H9 (cell line): Measurements from ENCODE around the gene ASCC1. TPM values are rescaled to one million over a fixed set of nuclear protein-coding genes. Genes with fewer than 3 reads are reported as not detected.

Source experiments
- DNase-seq: peaks from one replicate; pipeline ENCODE4 v3.0.0-alpha.2; 2017
- H2AFZ ChIP-seq: one replicate; pipeline ENCODE4 v1.6.1; 2013; ENCODE audit warnings: mild to moderate bottlenecking, low read length, control low read depth, moderate library complexity
- H2AK5ac ChIP-seq: 2 replicates; pipeline ENCODE4 v1.6.1; 2013; ENCODE audit warnings: low read length, control low read depth, mixed read lengths; ENCODE audit not compliant: insufficient read length
- H2BK120ac ChIP-seq: one replicate; pipeline ENCODE4 v1.6.1; 2013; ENCODE audit warnings: low read depth, mild to moderate bottlenecking, low read length, control low read depth, inconsistent platforms; ENCODE audit not compliant: poor library complexity, severe bottlenecking
- H2BK12ac ChIP-seq: 2 replicates; pipeline ENCODE4 v1.6.1; 2013; ENCODE audit warnings: low read length, control low read depth, mixed read lengths, low read depth; ENCODE audit not compliant: insufficient read length
- H2BK15ac ChIP-seq: 2 replicates; pipeline ENCODE4 v1.6.1; 2013; ENCODE audit warnings: low read depth, low read length, control low read depth
- H2BK20ac ChIP-seq: one replicate; pipeline ENCODE4 v1.6.1; 2013; ENCODE audit warnings: low read depth, mild to moderate bottlenecking, low read length, control low read depth, inconsistent platforms; ENCODE audit not compliant: poor library complexity, severe bottlenecking
- H2BK5ac ChIP-seq: 2 replicates; pipeline ENCODE4 v1.6.1; 2013; ENCODE audit warnings: low read length, control low read depth, mixed read lengths; ENCODE audit not compliant: insufficient read length
- H3K14ac ChIP-seq: 2 replicates; pipeline ENCODE4 v1.6.1; 2013; ENCODE audit warnings: low read length, control low read depth; ENCODE audit not compliant: insufficient read depth
- H3K18ac ChIP-seq: 2 replicates; pipeline ENCODE4 v1.6.1; 2013; ENCODE audit warnings: low read depth, mild to moderate bottlenecking, mixed read lengths, low read length, control low read depth; ENCODE audit not compliant: insufficient read length
- H3K23ac ChIP-seq: 2 replicates; pipeline ENCODE4 v1.6.1; 2013; ENCODE audit warnings: low read length, control low read depth, mixed read lengths, low read depth; ENCODE audit not compliant: insufficient read length
- H3K23me2 ChIP-seq: 2 replicates; pipeline ENCODE4 v1.6.1; 2013; ENCODE audit warnings: low read depth, mild to moderate bottlenecking, mixed read lengths, low read length, control low read depth; ENCODE audit not compliant: insufficient read length, poor library complexity, severe bottlenecking
- H3K27ac ChIP-seq: 2 replicates; pipeline ENCODE4 v1.5.1; 2013; ENCODE audit warnings: low read length, control low read depth, mixed read lengths, low read depth; ENCODE audit not compliant: insufficient read length
- H3K27me3 ChIP-seq: 2 replicates; pipeline ENCODE4 v1.6.1; 2013; ENCODE audit warnings: low read length, control low read depth, inconsistent platforms; ENCODE audit not compliant: insufficient read depth
- H3K4ac ChIP-seq: 2 replicates; pipeline ENCODE4 v1.6.1; 2013; ENCODE audit warnings: low read depth, mild to moderate bottlenecking, control low read depth, inconsistent platforms, low read length, moderate library complexity
- H3K4me1 ChIP-seq: 2 replicates; pipeline ENCODE4 v1.6.1; 2013; ENCODE audit warnings: low read length, control low read depth, inconsistent platforms; ENCODE audit not compliant: insufficient read depth
- H3K4me2 ChIP-seq: 2 replicates; pipeline ENCODE4 v1.6.1; 2013; ENCODE audit warnings: low read length, control low read depth, mixed read lengths; ENCODE audit not compliant: insufficient read length, insufficient read depth
- H3K56ac ChIP-seq: 2 replicates; pipeline ENCODE4 v1.6.1; 2013; ENCODE audit warnings: low read depth, mild to moderate bottlenecking, mixed read lengths, low read length, control low read depth; ENCODE audit not compliant: insufficient read length
- H3K79me1 ChIP-seq: 2 replicates; pipeline ENCODE4 v1.6.1; 2013; ENCODE audit warnings: low read depth, mild to moderate bottlenecking, moderate library complexity, low read length, control low read depth, inconsistent platforms; ENCODE audit not compliant: insufficient read depth, poor library complexity, severe bottlenecking
- H3K79me2 ChIP-seq: 2 replicates; pipeline ENCODE4 v1.6.1; 2013; ENCODE audit warnings: low read length, control low read depth, inconsistent platforms; ENCODE audit not compliant: insufficient read depth
- H3K9ac ChIP-seq: 2 replicates; pipeline ENCODE4 v1.6.1; 2013; ENCODE audit warnings: low read length, control low read depth, mixed read lengths; ENCODE audit not compliant: insufficient read length; ENCODE audit errors: extremely low read depth
- H3K9me3 ChIP-seq: one replicate; pipeline ENCODE4 v1.6.1; 2013; ENCODE audit warnings: low read depth, low read length, inconsistent platforms; ENCODE audit not compliant: control insufficient read depth
- H3T11ph ChIP-seq: one replicate; pipeline ENCODE4 v1.6.1; 2013; ENCODE audit warnings: mild to moderate bottlenecking, low read length, control low read depth, inconsistent platforms
- H4K20me1 ChIP-seq: one replicate; pipeline ENCODE4 v1.6.1; 2013; ENCODE audit not compliant: control insufficient read depth, insufficient read length, insufficient read depth
- H4K5ac ChIP-seq: 2 replicates; pipeline ENCODE4 v1.6.1; 2013; ENCODE audit warnings: low read depth, mild to moderate bottlenecking, mixed read lengths, low read length, control low read depth; ENCODE audit not compliant: insufficient read length
- H4K8ac ChIP-seq: replicated peaks from 2 replicates; pipeline ENCODE4 v1.6.1; 2013; ENCODE audit warnings: low read length, control low read depth, mixed read lengths, low read depth; ENCODE audit not compliant: insufficient read length
- H4K91ac ChIP-seq: 2 replicates; pipeline ENCODE4 v1.6.1; 2013; ENCODE audit warnings: low read depth, mild to moderate bottlenecking, moderate library complexity, mixed read lengths, low read length, control low read depth; ENCODE audit not compliant: insufficient read length
- H3K27ac Mint-ChIP-seq, 3 experiments: 2 replicates in 2 of 3; 3 replicates in 1 of 3; pipeline ENCODE4 v1.8.0; 2020 to 2021; ENCODE audit warnings: mixed read lengths in 3 of 3, mild to moderate bottlenecking in 1 of 3, moderate library complexity in 1 of 3
- H3K27me3 Mint-ChIP-seq: 2 replicates; pipeline ENCODE4 v1.8.0; 2021; ENCODE audit warnings: low read depth, mild to moderate bottlenecking, moderate library complexity, mixed read lengths
- H3K36me3 Mint-ChIP-seq, 3 experiments: 2 replicates in 2 of 3; 3 replicates in 1 of 3; pipeline ENCODE4 v1.8.0; 2020 to 2021; ENCODE audit warnings: low read depth in 3 of 3, mixed read lengths in 3 of 3; ENCODE audit not compliant: insufficient read depth in 1 of 3
- H3K4me1 Mint-ChIP-seq, 2 experiments: 2 replicates each; pipeline ENCODE4 v1.8.0; 2020; ENCODE audit warnings: mixed read lengths in 2 of 2
- H3K4me3 Mint-ChIP-seq, 2 experiments: 2 replicates in 1 of 2; 3 replicates in 1 of 2; pipeline ENCODE4 v1.8.0; 2020 to 2021; ENCODE audit warnings: mild to moderate bottlenecking in 2 of 2, mixed read lengths in 2 of 2, moderate library complexity in 1 of 2
- H3K9me3 Mint-ChIP-seq, 2 experiments: 2 replicates in 1 of 2; 3 replicates in 1 of 2; pipeline ENCODE4 v1.8.0; 2020; ENCODE audit warnings: mild to moderate bottlenecking in 2 of 2, mixed read lengths in 2 of 2, moderate library complexity in 1 of 2
- WGBS: extraction: QIAGEN DNeasy Blood & Tissue Kit; methylation state at CpG from one replicate; pipeline ENCODE4 v1.1.7; 2013; ENCODE audit warnings: missing lambda C conversion rate, low lambda C conversion rate, mixed read lengths; ENCODE audit not compliant: insufficient read length; ENCODE audit errors: extremely low coverage; 5-methylcytosine and 5-hydroxymethylcytosine counted together
- total RNA-seq: library from RNA; stranded (reverse); gene quantifications from 2 replicates; pipeline ENCODE4 v1.2.1, GENCODE V29; 2021
- TF ChIP-seq, protein P1 (sequence below): fragments of 200-600 bp; sonication (generic); conservative IDR thresholded peaks from 3 replicates; pipeline ENCODE4 v1.8.0; 2021; ENCODE audit warnings: antibody characterized with exemption, mild to moderate bottlenecking

The ASCC1 gene
- total RNA-seq, 1 experiment from 2014 or later: 41.2 TPM

DNA sequence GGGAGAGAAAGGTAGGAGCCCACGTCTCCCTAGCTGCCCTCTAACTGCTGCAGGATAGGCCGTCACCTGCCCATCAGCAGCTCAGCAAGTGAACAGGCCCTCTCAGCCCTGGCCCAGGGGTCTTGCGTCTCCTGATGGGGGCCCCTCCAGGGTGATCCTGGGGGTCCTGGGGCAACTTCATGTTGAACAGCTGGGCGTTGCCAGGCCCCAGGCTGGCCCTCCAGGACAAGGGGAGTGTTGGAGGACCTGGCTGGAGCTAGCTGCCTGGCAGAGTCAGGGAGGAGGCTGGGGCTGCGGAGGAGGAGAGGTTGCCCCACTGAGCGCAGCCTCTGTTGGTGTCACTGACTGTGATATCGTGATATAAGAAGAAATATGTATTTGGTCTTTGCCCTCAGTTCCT is 162.4 kb downstream of the ASCC1 start:
- H3K9me3 ChIP-seq: no peaks in the 10 kb centered on the region
- H3K14ac ChIP-seq: no peak overlapping the region
- no peaks in the 10 kb centered on the region for H3K27me3 ChIP-seq
- H3K4me3 Mint-ChIP-seq: no peak overlapping the region
- H2BK5ac ChIP-seq: no peak overlapping the region
- no peak overlapping the region for H3K4ac ChIP-seq
- H4K8ac ChIP-seq: no peak overlapping the region
- no peak overlapping the region for H2BK15ac ChIP-seq
- no peak overlapping the region for H4K5ac ChIP-seq
- no peak overlapping the region for H3K18ac ChIP-seq
- TF ChIP-seq, protein P1, sequence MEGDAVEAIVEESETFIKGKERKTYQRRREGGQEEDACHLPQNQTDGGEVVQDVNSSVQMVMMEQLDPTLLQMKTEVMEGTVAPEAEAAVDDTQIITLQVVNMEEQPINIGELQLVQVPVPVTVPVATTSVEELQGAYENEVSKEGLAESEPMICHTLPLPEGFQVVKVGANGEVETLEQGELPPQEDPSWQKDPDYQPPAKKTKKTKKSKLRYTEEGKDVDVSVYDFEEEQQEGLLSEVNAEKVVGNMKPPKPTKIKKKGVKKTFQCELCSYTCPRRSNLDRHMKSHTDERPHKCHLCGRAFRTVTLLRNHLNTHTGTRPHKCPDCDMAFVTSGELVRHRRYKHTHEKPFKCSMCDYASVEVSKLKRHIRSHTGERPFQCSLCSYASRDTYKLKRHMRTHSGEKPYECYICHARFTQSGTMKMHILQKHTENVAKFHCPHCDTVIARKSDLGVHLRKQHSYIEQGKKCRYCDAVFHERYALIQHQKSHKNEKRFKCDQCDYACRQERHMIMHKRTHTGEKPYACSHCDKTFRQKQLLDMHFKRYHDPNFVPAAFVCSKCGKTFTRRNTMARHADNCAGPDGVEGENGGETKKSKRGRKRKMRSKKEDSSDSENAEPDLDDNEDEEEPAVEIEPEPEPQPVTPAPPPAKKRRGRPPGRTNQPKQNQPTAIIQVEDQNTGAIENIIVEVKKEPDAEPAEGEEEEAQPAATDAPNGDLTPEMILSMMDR: no peak
- H2AK5ac ChIP-seq: no peak overlapping the region
- H3K79me2 ChIP-seq: no peaks in the 10 kb centered on the region
- peaks cover 4% of the 10 kb centered on the region for H3K27me3 Mint-ChIP-seq
- no peak overlapping the region for H3K56ac ChIP-seq
- H4K91ac ChIP-seq: no peak overlapping the region
- H3K79me1 ChIP-seq: no peaks in the 10 kb centered on the region
- H3K27ac Mint-ChIP-seq: no peak overlapping the region
- H3K4me1 ChIP-seq: no peaks in the 10 kb centered on the region
- H3K27ac ChIP-seq: no peak overlapping the region
- H3K4me2 ChIP-seq: no peak overlapping the region
- H3K4me1 Mint-ChIP-seq: peaks cover 15 to 16% of the 10 kb centered on the region in 2 experiments
- no peak overlapping the region for H3K9ac ChIP-seq
- no peaks in the 10 kb centered on the region for H3K23me2 ChIP-seq
- no peak overlapping the region for H3T11ph ChIP-seq
- no peak overlapping the region for H2AFZ ChIP-seq
- H3K9me3 Mint-ChIP-seq: peaks cover 0 to 4% of the 10 kb centered on the region in 2 experiments; a peak in 1 of 5 replicates
- H4K20me1 ChIP-seq: no peaks in the 10 kb centered on the region
- no CpG with 5 or more reads among the region's 7 CpGs for WGBS
- no peak overlapping the region for H2BK20ac ChIP-seq
- no peaks in the 10 kb centered on the region for H3K36me3 Mint-ChIP-seq
- no peak overlapping the region for H2BK12ac ChIP-seq
- H2BK120ac ChIP-seq: peak overlapping the region; percentile 76
- DNase-seq: no peak
- no peak overlapping the region for H3K23ac ChIP-seq
